Skin of body (tissue), 2 donors: ENCODE data around the gene MIB1. TPM values are rescaled to one million over a fixed set of nuclear protein-coding genes. Genes with fewer than 3 reads are reported as not detected.
"Not testable (repeated sequence)": the region's sequence is repeated elsewhere in the genome, so short reads cannot be mapped to it uniquely, and the experiment has no call there.

ENCODE experiments used
- DNase-seq: peaks from one replicate; lab custom pipeline; 2025; lab: John Stamatoyannopoulos, UW
- total RNA-seq: library from RNA; depleted of rRNA; stranded (reverse); fragments of >200 nt; gene quantifications from one replicate; pipeline ENCODE4 v1.2.3, GENCODE V29; 2014

MIB1 gene
- total RNA-seq, 1 donor from 2014 or later, result 48.1 TPM

GRCh38 chr18:21743166-21743832 lies 2.7 kb downstream of the MIB1 start:
- DNase-seq, result no peak

GRCh38 chr18:21745231-21745630 lies 4.6 kb downstream of the MIB1 start:
- no peak for DNase-seq

- no peak for DNase-seq
Measured at GRCh38 chr18:21747268-21747667, 6.7 kb downstream of the MIB1 start.

- no peak for DNase-seq
Measured at GRCh38 chr18:21747764-21748693, 7.4 kb downstream of the MIB1 start.

- DNase-seq, result no peak
Measured at GRCh38 chr18:21757833-21758232, 17.2 kb downstream of the MIB1 start.

- no peak for DNase-seq
Measured at GRCh38 chr18:21759836-21760235, 19.2 kb downstream of the MIB1 start.

- no peak for DNase-seq
Measured at GRCh38 chr18:21760321-21760720, 19.7 kb downstream of the MIB1 start.

- no peak for DNase-seq
Measured at GRCh38 chr18:21761471-21762115, 21.0 kb downstream of the MIB1 start.

GRCh38 chr18:21762181-21762772 lies 21.7 kb downstream of the MIB1 start:
- no peak for DNase-seq

- DNase-seq, result no peak
Measured at GRCh38 chr18:21763846-21764646, 23.5 kb downstream of the MIB1 start.

- DNase-seq, result no peak
Measured at GRCh38 chr18:21769206-21769605, 28.6 kb downstream of the MIB1 start.

GRCh38 chr18:21774722-21775121 lies 34.1 kb downstream of the MIB1 start:
- DNase-seq, result no peak

- no peak for DNase-seq
Measured at GRCh38 chr18:21777814-21778213, 37.2 kb downstream of the MIB1 start.

GRCh38 chr18:21786526-21786925 lies 45.9 kb downstream of the MIB1 start:
- no peak for DNase-seq

- DNase-seq, result not testable (repeated sequence)
Measured at GRCh38 chr18:21796089-21796488, 55.5 kb downstream of the MIB1 start.

- no peak for DNase-seq
Measured at GRCh38 chr18:21798126-21798525, 57.5 kb downstream of the MIB1 start.

GRCh38 chr18:21799721-21800120 lies 59.1 kb downstream of the MIB1 start:
- no peak for DNase-seq

GRCh38 chr18:21803495-21803894 lies 62.9 kb downstream of the MIB1 start:
- no peak for DNase-seq

- no peak for DNase-seq
Measured at GRCh38 chr18:21805771-21806366, 65.3 kb downstream of the MIB1 start.

- no peak for DNase-seq
Measured at GRCh38 chr18:21808185-21808584, 67.6 kb downstream of the MIB1 start.

- no peak for DNase-seq
Measured at GRCh38 chr18:21809725-21810124, 69.1 kb downstream of the MIB1 start.
